Vagina (tissue), 2 donors: ENCODE results near the gene STX10. TPM values are rescaled to one million over a fixed set of nuclear protein-coding genes. Genes with fewer than 3 reads are reported as not detected.
A peak's percentile ranks its signal among the peaks of the same experiment; 100 is the strongest.

Experiments
- DNase-seq, 2 donors: peaks; one replicate each; pipeline ENCODE4 v3.0.0-alpha.2; 2017; ENCODE audit errors: extremely low spot score in 2 of 2
- H3K27ac ChIP-seq: fragments of 200-600 bp; sonication (generic); one replicate; pipeline ENCODE4 v1.5.1; 2019
- H3K27me3 ChIP-seq: fragments of 200-600 bp; sonication (generic); one replicate; pipeline ENCODE4 v1.5.1; 2019
- H3K36me3 ChIP-seq, 2 donors: fragments of 200-600 bp; sonication (generic); one replicate each; pipeline ENCODE4 v1.5.1; 2017 to 2019
- H3K4me1 ChIP-seq: fragments of 200-600 bp; sonication (generic); one replicate; pipeline ENCODE4 v1.5.1; 2019
- H3K4me3 ChIP-seq, 2 donors: fragments of 200-600 bp; sonication (generic); 1 replicate in 1 of 2; 2 replicates in 1 of 2; pipeline ENCODE4 v1.5.1; 2016 to 2019
- H3K9me3 ChIP-seq: fragments of 200-600 bp; sonication (generic); one replicate; pipeline ENCODE4 v1.5.1; 2019
- CTCF ChIP-seq, 3 experiments: fragments of 450-650 bp in 2 of 3; fragments of 200-600 bp in 1 of 3; sonication (generic) in 1 of 3; IDR thresholded peaks; one replicate each; pipeline ENCODE4 v1.5.1; 2017 to 2019; ENCODE audit warnings: antibody characterized with exemption in 3 of 3, mild to moderate bottlenecking in 2 of 3, moderate library complexity in 2 of 3
- POLR2A ChIP-seq, 2 donors: fragments of 450-650 bp; IDR thresholded peaks; one replicate each; pipeline ENCODE4 v1.6.1; 2017; ENCODE audit warnings: antibody characterized with exemption in 2 of 2, mild to moderate bottlenecking in 2 of 2, moderate library complexity in 2 of 2
- POLR2AphosphoS5 ChIP-seq, 2 donors: sonication (generic); formaldehyde crosslinking; IDR thresholded peaks; one replicate each; pipeline ENCODE4 v1.9.0; 2017; ENCODE audit warnings: antibody characterized with exemption in 2 of 2, mild to moderate bottlenecking in 2 of 2, low read depth in 1 of 2; ENCODE audit not compliant: insufficient read depth in 1 of 2
- intact Hi-C: fragments of 100-400 bp; cut with DNase I; formaldehyde crosslinking; loops from one replicate; pipeline ENCODE4 v1.15.1; 2023
- total RNA-seq: library from RNA; depleted of rRNA; stranded (reverse); fragments of >200 nt; gene quantifications from one replicate; pipeline ENCODE4 v1.2.3, GENCODE V29; 2016

STX10 gene
- total RNA-seq, 1 donor from 2014 or later, result 71.5 TPM

GRCh38 chr19:13120031-13120430 lies 30.1 kb downstream of the STX10 start:
- Histone ChIP-seq H3K36me3 (no peaks in the 10 kb centered on the region), H3K27me3 (no peaks in the 10 kb centered on the region), H3K4me3 (no peak overlapping the region), H3K4me1 (peaks cover 55% of the 10 kb centered on the region), H3K27ac (no peak overlapping the region), H3K9me3 (no peaks in the 10 kb centered on the region)
- intact Hi-C loops, result no loop called here
- no peak for DNase-seq
- TF ChIP-seq CTCF (IDR thresholded peaks at IDR 0.05), result no peak
- no peak for TF ChIP-seq POLR2A (IDR thresholded peaks at IDR 0.05)
- no peak for TF ChIP-seq POLR2AphosphoS5 (IDR thresholded peaks at IDR 0.05; ENCODE audit: insufficient read depth in 1 of 2, low read depth in 1 of 2)

GRCh38 chr19:13119627-13120026 lies 30.5 kb downstream of the STX10 start:
- H3K4me3 ChIP-seq, result peak overlapping the region; percentile 84 to 99
- TF ChIP-seq POLR2A (IDR thresholded peaks at IDR 0.05) (no peak), CTCF (IDR thresholded peaks at IDR 0.05) (no peak), POLR2AphosphoS5 (IDR thresholded peaks at IDR 0.05; ENCODE audit: insufficient read depth in 1 of 2, low read depth in 1 of 2) (no peak)
- no peaks in the 10 kb centered on the region for H3K36me3 ChIP-seq
- no peaks in the 10 kb centered on the region for H3K27me3 ChIP-seq
- peaks cover 58% of the 10 kb centered on the region for H3K4me1 ChIP-seq
- DNase-seq, result no peak
- intact Hi-C loops, result no loop called here
- peak overlapping the region; percentile 67 for H3K27ac ChIP-seq
- H3K9me3 ChIP-seq, result no peaks in the 10 kb centered on the region

GRCh38 chr19:13118424-13119193 lies 31.6 kb downstream of the STX10 start:
- Histone ChIP-seq H3K36me3 (peaks cover 0 to 6% of the 10 kb centered on the region in 2 donors), H3K4me1 (peaks cover 58% of the 10 kb centered on the region), H3K9me3 (no peaks in the 10 kb centered on the region), H3K27ac (peak overlapping the region; percentile 67), H3K27me3 (no peaks in the 10 kb centered on the region), H3K4me3 (peak overlapping the region; percentile 84 to 99)
- no peak for TF ChIP-seq POLR2A (IDR thresholded peaks at IDR 0.05)
- no peak for TF ChIP-seq CTCF (IDR thresholded peaks at IDR 0.05)
- no peak for TF ChIP-seq POLR2AphosphoS5 (IDR thresholded peaks at IDR 0.05; ENCODE audit: insufficient read depth in 1 of 2, low read depth in 1 of 2)
- no peak for DNase-seq
- intact Hi-C loops, result no loop called here

GRCh38 chr19:13117772-13118423 lies 32.3 kb downstream of the STX10 start, which contains the start of gene NACC1:
NACC1 (plus strand) TSS chr19:13118264; CDS start chr19:13135208, 16,944 bp downstream.
- H3K36me3 ChIP-seq, result peaks cover 0 to 11% of the 10 kb centered on the region in 2 donors
- peak within 1 kb of the TSS; percentile 78 for H3K27ac ChIP-seq
- H3K27me3 ChIP-seq, result no peaks in the 10 kb centered on the region
- H3K4me3 ChIP-seq, result peak within 1 kb of the TSS; percentile 92 to 99
- peaks cover 58% of the 10 kb centered on the region for H3K4me1 ChIP-seq
- intact Hi-C loops, result no loop called here
- no peak for TF ChIP-seq POLR2A (IDR thresholded peaks at IDR 0.05)
- no peak for TF ChIP-seq CTCF (IDR thresholded peaks at IDR 0.05)
- peak; percentile 37 to 44 for TF ChIP-seq POLR2AphosphoS5 (IDR thresholded peaks at IDR 0.05; ENCODE audit: insufficient read depth in 1 of 2, low read depth in 1 of 2)
- no peak for DNase-seq
- H3K9me3 ChIP-seq, result no peaks in the 10 kb centered on the region
